ENCODE results near the gene SARS2. TPM values are rescaled to one million over a fixed set of nuclear protein-coding genes. Genes with fewer than 3 reads are reported as not detected.

SARS2 gene
- total RNA-seq, 1 experiment from 2014 or later, result 57.4 TPM

DNA sequence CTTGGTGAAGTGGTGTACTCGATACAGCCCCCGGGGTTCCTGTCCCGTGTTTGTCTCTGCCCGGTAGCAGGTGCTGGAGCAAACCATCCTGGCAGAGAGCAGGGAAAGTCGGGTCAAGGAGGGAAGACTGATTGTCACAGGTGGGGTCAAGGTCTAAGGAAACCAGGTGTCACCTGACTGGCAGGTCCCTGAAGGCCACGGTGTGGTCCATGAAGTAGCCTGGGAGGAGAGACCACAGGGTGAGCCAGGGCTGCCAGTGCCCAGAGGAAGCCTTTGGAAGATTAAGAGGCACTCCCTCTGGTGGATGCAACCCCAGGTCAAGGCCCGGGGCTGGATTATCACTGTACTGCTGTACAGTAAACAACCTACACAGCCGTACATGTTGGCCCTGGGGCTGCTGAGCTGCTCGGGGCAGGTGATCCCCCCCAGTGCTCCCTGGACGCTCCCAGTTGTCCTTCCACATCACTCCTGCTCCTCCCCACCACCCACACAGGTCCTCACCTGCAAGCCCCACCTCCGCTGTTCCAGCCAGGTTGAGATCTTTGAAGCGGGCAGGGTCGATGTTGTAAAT lies 12.6 kb downstream of the SARS2 start:
- Mint-ChIP-seq H3K27me3 (ENCODE audit: low read depth) (no peaks in the 10 kb centered on the region), H3K9me3 (peaks cover 0 to 2% of the 10 kb centered on the region in 2 experiments; a peak in 1 of 5 replicates), H3K4me3 (no peak overlapping the region), H3K36me3 (ENCODE audit: insufficient read depth in 1 of 3, low read depth in 3 of 3) (peaks cover 12 to 22% (median 21%) of the 10 kb centered on the region in 3 experiments; a peak in 6 of 7 replicates), H3K27ac (peak overlapping the region in 2 of 3 experiments; percentile 42 to 68; a peak in 1 of 7 replicates), H3K4me1 (no peaks in the 10 kb centered on the region)
- Histone ChIP-seq H3K4me1 (ENCODE audit: insufficient read depth, low read length) (no peaks in the 10 kb centered on the region), H3K18ac (ENCODE audit: insufficient read length, low read depth, low read length) (no peak overlapping the region), H3K4ac (ENCODE audit: low read depth, low read length) (no peak overlapping the region), H4K8ac (replicated peaks; ENCODE audit: insufficient read length, low read depth, low read length) (no peak overlapping the region), H3K23me2 (ENCODE audit: insufficient read length, low read depth, low read length, poor library complexity, severe bottlenecking) (no peaks in the 10 kb centered on the region), H3K9me3 (ENCODE audit: control insufficient read depth, low read depth, low read length) (no peaks in the 10 kb centered on the region), H2BK20ac (ENCODE audit: low read depth, low read length, poor library complexity, severe bottlenecking) (no peak overlapping the region), H2BK120ac (ENCODE audit: low read depth, low read length, poor library complexity, severe bottlenecking) (no peak overlapping the region), H3K4me2 (ENCODE audit: insufficient read depth, insufficient read length, low read length) (no peak overlapping the region), H3K23ac (ENCODE audit: insufficient read length, low read depth, low read length) (no peak overlapping the region), H4K91ac (ENCODE audit: insufficient read length, low read depth, low read length) (no peak overlapping the region), H2AK5ac (ENCODE audit: insufficient read length, low read length) (no peak overlapping the region), H3K79me1 (ENCODE audit: insufficient read depth, low read depth, low read length, poor library complexity, severe bottlenecking) (no peaks in the 10 kb centered on the region), H3K14ac (ENCODE audit: insufficient read depth, low read length) (no peak overlapping the region), H2BK5ac (ENCODE audit: insufficient read length, low read length) (no peak overlapping the region), H3T11ph (ENCODE audit: low read length) (no peak overlapping the region), H4K20me1 (ENCODE audit: control insufficient read depth, insufficient read depth, insufficient read length) (no peaks in the 10 kb centered on the region), H3K56ac (ENCODE audit: insufficient read length, low read depth, low read length) (no peak overlapping the region), H3K79me2 (ENCODE audit: insufficient read depth, low read length) (no peaks in the 10 kb centered on the region), H3K27ac (ENCODE audit: insufficient read length, low read depth, low read length) (no peak overlapping the region), H2BK15ac (ENCODE audit: low read depth, low read length) (no peak overlapping the region), H4K5ac (ENCODE audit: insufficient read length, low read depth, low read length) (no peak overlapping the region), H3K9ac (ENCODE audit: extremely low read depth, insufficient read length, low read length) (no peak overlapping the region), H3K27me3 (ENCODE audit: insufficient read depth, low read length) (no peaks in the 10 kb centered on the region), H2AFZ (ENCODE audit: low read length) (no peak overlapping the region), H2BK12ac (ENCODE audit: insufficient read length, low read depth, low read length) (no peak overlapping the region)
- TF ChIP-seq, protein P1, sequence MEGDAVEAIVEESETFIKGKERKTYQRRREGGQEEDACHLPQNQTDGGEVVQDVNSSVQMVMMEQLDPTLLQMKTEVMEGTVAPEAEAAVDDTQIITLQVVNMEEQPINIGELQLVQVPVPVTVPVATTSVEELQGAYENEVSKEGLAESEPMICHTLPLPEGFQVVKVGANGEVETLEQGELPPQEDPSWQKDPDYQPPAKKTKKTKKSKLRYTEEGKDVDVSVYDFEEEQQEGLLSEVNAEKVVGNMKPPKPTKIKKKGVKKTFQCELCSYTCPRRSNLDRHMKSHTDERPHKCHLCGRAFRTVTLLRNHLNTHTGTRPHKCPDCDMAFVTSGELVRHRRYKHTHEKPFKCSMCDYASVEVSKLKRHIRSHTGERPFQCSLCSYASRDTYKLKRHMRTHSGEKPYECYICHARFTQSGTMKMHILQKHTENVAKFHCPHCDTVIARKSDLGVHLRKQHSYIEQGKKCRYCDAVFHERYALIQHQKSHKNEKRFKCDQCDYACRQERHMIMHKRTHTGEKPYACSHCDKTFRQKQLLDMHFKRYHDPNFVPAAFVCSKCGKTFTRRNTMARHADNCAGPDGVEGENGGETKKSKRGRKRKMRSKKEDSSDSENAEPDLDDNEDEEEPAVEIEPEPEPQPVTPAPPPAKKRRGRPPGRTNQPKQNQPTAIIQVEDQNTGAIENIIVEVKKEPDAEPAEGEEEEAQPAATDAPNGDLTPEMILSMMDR (conservative IDR thresholded peaks at IDR 0.05), result peak; percentile 36; the same call in 1 of the 3 replicates
- DNase-seq, result no peak
- no CpG with 5 or more reads among the region's 13 CpGs for WGBS (ENCODE audit: extremely low coverage, insufficient read length, low lambda C conversion rate)
